HepG2 (cell line): ENCODE measurements around the gene CST3. TPM values are rescaled to one million over a fixed set of nuclear protein-coding genes. Genes with fewer than 3 reads are reported as not detected.

Source experiments
- ARNT ChIP-seq: fragments of 450-650 bp; IDR thresholded peaks from 2 replicates; pipeline ENCODE4 v1.6.1; 2017
- ARNT2 ChIP-seq: sonication (generic); formaldehyde crosslinking; IDR thresholded peaks from 2 replicates; pipeline ENCODE4 v1.8.0; 2022; ENCODE audit warnings: mild to moderate bottlenecking, low read depth, missing genetic modification reagents, moderate library complexity
- ARNTL ChIP-seq: sonication (generic); formaldehyde crosslinking; IDR thresholded peaks from 2 replicates; pipeline ENCODE4 v1.4.0; 2020; ENCODE audit warnings: mild to moderate bottlenecking, missing genetic modification reagents
- CAMTA2 ChIP-seq: sonication (generic); formaldehyde crosslinking; IDR thresholded peaks from 2 replicates; pipeline ENCODE4 v1.4.0; 2020; ENCODE audit warnings: mild to moderate bottlenecking, missing genetic modification reagents, borderline replicate concordance
- CEBPB ChIP-seq: IDR thresholded peaks from 2 replicates; pipeline ENCODE4 v1.6.1; 2011; ENCODE audit warnings: low read depth, low read length, improper control_type of control experiment, borderline replicate concordance
- DNMT3B ChIP-seq: conservative IDR thresholded peaks from 2 replicates; pipeline ENCODE4 v1.6.1; 2016; ENCODE audit warnings: missing biosample characterization, control low read depth
- ERF ChIP-seq: IDR thresholded peaks from 2 replicates; pipeline ENCODE4 v1.6.1; 2018; ENCODE audit warnings: missing biosample characterization, missing genetic modification reagents
- HINFP ChIP-seq: sonication (generic); formaldehyde crosslinking; IDR thresholded peaks from 2 replicates; pipeline ENCODE4 v1.4.0; 2020; ENCODE audit warnings: low read depth, mild to moderate bottlenecking, missing genetic modification reagents
- HOXA7 ChIP-seq: sonication (generic); formaldehyde crosslinking; IDR thresholded peaks from 2 replicates; pipeline ENCODE4 v1.8.1; 2022; ENCODE audit warnings: mild to moderate bottlenecking, missing genetic modification reagents, moderate library complexity
- KLF11 ChIP-seq: IDR thresholded peaks from 2 replicates; pipeline ENCODE4 v1.6.1; 2016; ENCODE audit warnings: missing compliant biosample characterization
- LRRFIP1 ChIP-seq: sonication (generic); formaldehyde crosslinking; conservative IDR thresholded peaks from 2 replicates; pipeline ENCODE4 v1.4.0; 2020; ENCODE audit warnings: missing genetic modification reagents
- NFKB2 ChIP-seq: sonication (generic); formaldehyde crosslinking; IDR thresholded peaks from 2 replicates; pipeline ENCODE4 v1.4.0; 2020; ENCODE audit warnings: missing genetic modification reagents, borderline replicate concordance
- NFRKB ChIP-seq: fragments of 450-650 bp; IDR thresholded peaks from 2 replicates; pipeline ENCODE4 v1.6.1; 2017
- TMF1 ChIP-seq: sonication (generic); formaldehyde crosslinking; IDR thresholded peaks from 2 replicates; pipeline ENCODE4 v1.8.1; 2022; ENCODE audit warnings: low read depth, missing genetic modification reagents
- UBTF ChIP-seq: sonication (generic); formaldehyde crosslinking; IDR thresholded peaks from 2 replicates; pipeline ENCODE4 v1.4.0; 2020; ENCODE audit warnings: mild to moderate bottlenecking, missing genetic modification reagents
- ZBTB26 ChIP-seq: IDR thresholded peaks from 2 replicates; pipeline ENCODE4 v1.6.1; 2016; ENCODE audit warnings: missing compliant biosample characterization, missing genetic modification reagents, borderline replicate concordance
- ZBTB7A ChIP-seq: sonication (generic); formaldehyde crosslinking; IDR thresholded peaks from 2 replicates; pipeline ENCODE4 v1.8.0; 2022; ENCODE audit warnings: mild to moderate bottlenecking, missing genetic modification reagents
- ZKSCAN5 ChIP-seq: sonication (generic); formaldehyde crosslinking; IDR thresholded peaks from 2 replicates; pipeline ENCODE4 v1.5.1; 2020; ENCODE audit warnings: mild to moderate bottlenecking, missing genetic modification reagents
- ZNF12 ChIP-seq: sonication (generic); formaldehyde crosslinking; IDR thresholded peaks from 2 replicates; pipeline ENCODE4 v1.5.0; 2020; ENCODE audit warnings: missing genetic modification reagents
- ZNF230 ChIP-seq: sonication (generic); formaldehyde crosslinking; IDR thresholded peaks from 2 replicates; pipeline ENCODE4 v1.4.0; 2020; ENCODE audit warnings: mild to moderate bottlenecking, missing genetic modification reagents
- ZNF260 ChIP-seq: sonication (generic); formaldehyde crosslinking; IDR thresholded peaks from 2 replicates; pipeline ENCODE4 v1.4.0; 2020; ENCODE audit warnings: missing genetic modification reagents, low read depth, mild to moderate bottlenecking, borderline replicate concordance
- ZNF607 ChIP-seq: sonication (generic); formaldehyde crosslinking; IDR thresholded peaks from 2 replicates; pipeline ENCODE4 v1.5.1; 2020; ENCODE audit warnings: missing genetic modification reagents, mild to moderate bottlenecking, borderline replicate concordance
- ZNF660 ChIP-seq: sonication (generic); formaldehyde crosslinking; IDR thresholded peaks from 2 replicates; pipeline ENCODE4 v1.5.1; 2020; ENCODE audit warnings: mild to moderate bottlenecking, low read depth, missing genetic modification reagents, borderline replicate concordance
- ZNF839 ChIP-seq: sonication (generic); formaldehyde crosslinking; IDR thresholded peaks from 2 replicates; pipeline ENCODE4 v1.4.0; 2020; ENCODE audit warnings: missing genetic modification reagents, mild to moderate bottlenecking, borderline replicate concordance
- polyA plus RNA-seq, 8 experiments: library from polyadenylated mRNA; depleted of rRNA in 3 of 8; stranded (reverse) in 7 of 8; unstranded in 1 of 8; fragments of >200 nt; fragmentation: Illumina TruSeq in 4 of 8; extraction: Trizol in 4 of 8; gene quantifications; 2 replicates each; pipeline versions ENCODE4 v1.2.1 to v1.2.3, GENCODE V29; 2011 to 2016; ENCODE audit warnings: low read depth in 4 of 8, missing spikeins in 1 of 8, mixed read lengths in 1 of 8; ENCODE audit not compliant: insufficient read depth in 1 of 8
- total RNA-seq, 5 experiments: library from RNA; depleted of rRNA; stranded (reverse); fragments of >200 nt; fragmentation: Illumina TruSeq; extraction: Trizol; gene quantifications; 2 replicates each; pipeline ENCODE4 v1.2.3, GENCODE V29; 2016; ENCODE audit warnings: low read depth in 1 of 5

Gene CST3
- total and polyA plus RNA-seq, 2 of the 13 experiments (the other 11 are each of a cell fraction or from before 2014, with no cell fraction given), result 690 to 1,005 TPM

DNA sequence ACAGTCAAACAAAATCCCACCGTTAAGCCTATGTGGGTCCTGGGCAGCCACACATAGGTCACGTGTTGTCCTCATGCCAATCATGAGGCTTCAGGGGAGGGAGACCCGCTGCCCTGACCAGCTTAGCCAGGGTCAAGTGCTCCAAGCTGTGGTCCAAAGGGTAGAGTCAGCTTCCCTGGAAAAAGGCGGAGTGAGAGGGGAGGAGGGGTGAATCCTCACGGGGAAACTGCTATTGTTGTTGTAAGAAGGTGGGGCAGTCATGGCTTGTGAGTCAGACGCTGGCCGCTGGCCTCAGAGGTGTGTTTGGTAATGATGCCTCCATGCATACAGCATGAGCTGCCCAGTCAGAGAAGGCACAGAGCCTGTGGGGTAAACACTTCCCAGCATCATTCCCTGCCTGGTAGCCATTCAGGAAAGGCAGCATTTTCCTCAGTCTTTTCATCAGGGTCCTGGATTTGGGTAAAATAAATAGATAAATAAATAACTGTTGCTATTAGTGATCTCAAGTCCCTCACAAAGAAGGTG lies 8.7 kb downstream of the CST3 start (continued):
- no peak; the same call in 1 of the 2 replicates for TF ChIP-seq HINFP (CRISPR knock-in tag)
- peak; percentile 92 for TF ChIP-seq ZBTB7A (CRISPR knock-in tag)
- peak; percentile 69; the same call in 1 of the 2 replicates for TF ChIP-seq CEBPB
- TF ChIP-seq ZNF260 (CRISPR knock-in tag), result no peak
- TF ChIP-seq UBTF (CRISPR knock-in tag), result peak; percentile 64
- peak; percentile 89; the same call in 1 of the 2 replicates for TF ChIP-seq DNMT3B
- TF ChIP-seq ZNF839 (CRISPR knock-in tag), result no peak
- 0 out of 2 replicates have a peak, but pooled peaks have one; percentile 25 for TF ChIP-seq ARNT2 (CRISPR knock-in tag)
- no peak for TF ChIP-seq ZKSCAN5 (CRISPR knock-in tag)
- TF ChIP-seq NFRKB, result no peak
- TF ChIP-seq ZNF660 (CRISPR knock-in tag), result 0 out of 2 replicates have a peak, but pooled peaks have one; percentile 67
- TF ChIP-seq ARNTL (CRISPR knock-in tag), result peak; percentile 91
- no peak for TF ChIP-seq HOXA7
- peak; percentile 55; the same call in 1 of the 2 replicates for TF ChIP-seq ZNF12 (CRISPR knock-in tag)
- peak; percentile 62; the same call in 1 of the 2 replicates for TF ChIP-seq ZNF607 (CRISPR knock-in tag)
- TF ChIP-seq LRRFIP1 (CRISPR knock-in tag), result no peak
- TF ChIP-seq ERF (CRISPR knock-in tag), result peak; percentile 96
- TF ChIP-seq ARNT, result no peak
- TF ChIP-seq NFKB2 (CRISPR knock-in tag), result peak; percentile 53; the same call in 1 of the 2 replicates
- TF ChIP-seq KLF11 (CRISPR knock-in tag), result peak; percentile 80
- no peak for TF ChIP-seq ZNF230 (CRISPR knock-in tag)
- TF ChIP-seq ZBTB26 (CRISPR knock-in tag), result 0 out of 2 replicates have a peak, but pooled peaks have one; percentile 58
- TF ChIP-seq CAMTA2 (CRISPR knock-in tag), result no peak
- peak; percentile 42 for TF ChIP-seq TMF1
